Fibroblast of villous mesenchyme (primary cell): ENCODE data around the gene MYL11. TPM values are rescaled to one million over a fixed set of nuclear protein-coding genes. Genes with fewer than 3 reads are reported as not detected.

Source experiments
- DNase-seq: peaks from one replicate; pipeline ENCODE4 v3.0.0-alpha.2; 2010; ENCODE audit warnings: low read depth
- H3K4me3 ChIP-seq: 2 replicates; pipeline ENCODE4 v1.5.1; 2011; ENCODE audit warnings: low read depth, mild to moderate bottlenecking, low read length
- total RNA-seq: library from RNA; depleted of rRNA; stranded (reverse); fragments of >200 nt; gene quantifications from 2 replicates; pipeline ENCODE4 v1.2.3, GENCODE V29; 2012
- TF ChIP-seq, protein P1 (sequence below): IDR thresholded peaks from 2 replicates; pipeline ENCODE4 v1.5.1; 2012; ENCODE audit warnings: low read depth, mild to moderate bottlenecking, low read length; ENCODE audit not compliant: insufficient read depth

Gene MYL11
- total RNA-seq, 1 donor, result not detected

DNA sequence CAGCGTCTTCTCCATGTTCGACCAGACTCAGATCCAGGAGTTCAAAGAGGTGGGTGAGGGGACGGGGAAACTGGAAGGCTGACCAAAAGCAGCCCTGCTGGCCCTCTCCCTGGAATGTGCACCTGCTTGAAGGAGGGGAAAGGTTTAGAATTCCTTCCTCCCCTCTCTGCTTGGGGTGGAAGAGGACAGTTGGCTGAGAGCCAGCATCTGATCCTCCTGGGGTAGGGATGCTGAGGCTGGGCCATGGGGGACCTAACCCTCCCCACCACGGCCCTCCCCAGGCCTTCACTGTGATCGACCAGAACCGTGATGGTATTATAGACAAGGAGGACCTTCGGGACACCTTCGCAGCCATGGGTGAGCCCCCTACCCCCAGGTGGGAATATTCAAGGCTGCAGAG, 1.3 kb downstream of the MYL11 start:
- no peak overlapping the region for H3K4me3 ChIP-seq
- TF ChIP-seq, protein P1, sequence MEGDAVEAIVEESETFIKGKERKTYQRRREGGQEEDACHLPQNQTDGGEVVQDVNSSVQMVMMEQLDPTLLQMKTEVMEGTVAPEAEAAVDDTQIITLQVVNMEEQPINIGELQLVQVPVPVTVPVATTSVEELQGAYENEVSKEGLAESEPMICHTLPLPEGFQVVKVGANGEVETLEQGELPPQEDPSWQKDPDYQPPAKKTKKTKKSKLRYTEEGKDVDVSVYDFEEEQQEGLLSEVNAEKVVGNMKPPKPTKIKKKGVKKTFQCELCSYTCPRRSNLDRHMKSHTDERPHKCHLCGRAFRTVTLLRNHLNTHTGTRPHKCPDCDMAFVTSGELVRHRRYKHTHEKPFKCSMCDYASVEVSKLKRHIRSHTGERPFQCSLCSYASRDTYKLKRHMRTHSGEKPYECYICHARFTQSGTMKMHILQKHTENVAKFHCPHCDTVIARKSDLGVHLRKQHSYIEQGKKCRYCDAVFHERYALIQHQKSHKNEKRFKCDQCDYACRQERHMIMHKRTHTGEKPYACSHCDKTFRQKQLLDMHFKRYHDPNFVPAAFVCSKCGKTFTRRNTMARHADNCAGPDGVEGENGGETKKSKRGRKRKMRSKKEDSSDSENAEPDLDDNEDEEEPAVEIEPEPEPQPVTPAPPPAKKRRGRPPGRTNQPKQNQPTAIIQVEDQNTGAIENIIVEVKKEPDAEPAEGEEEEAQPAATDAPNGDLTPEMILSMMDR, result no peak
- no peak for DNase-seq

DNA sequence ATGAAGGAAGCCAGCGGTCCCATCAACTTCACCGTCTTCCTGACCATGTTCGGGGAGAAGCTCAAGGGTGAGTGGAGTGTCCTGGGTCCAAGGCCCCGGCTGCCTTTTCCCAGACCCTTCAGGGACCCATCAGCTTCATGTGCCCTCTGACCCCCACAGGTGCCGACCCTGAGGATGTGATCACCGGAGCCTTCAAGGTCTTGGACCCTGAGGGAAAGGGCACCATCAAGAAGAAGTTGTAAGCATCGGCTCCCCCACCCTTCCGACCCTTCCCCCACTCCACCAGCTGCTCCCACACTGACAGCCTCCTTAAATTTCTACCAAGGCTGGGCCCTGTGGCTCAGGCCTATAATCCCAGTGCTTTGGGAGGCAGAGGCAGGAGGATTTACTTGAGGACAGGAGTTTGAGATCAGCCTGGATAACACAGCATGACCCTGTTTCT, 1.9 kb downstream of the MYL11 start:
- TF ChIP-seq, protein P1, result no peak
- no peak overlapping the region for H3K4me3 ChIP-seq
- no peak for DNase-seq

DNA sequence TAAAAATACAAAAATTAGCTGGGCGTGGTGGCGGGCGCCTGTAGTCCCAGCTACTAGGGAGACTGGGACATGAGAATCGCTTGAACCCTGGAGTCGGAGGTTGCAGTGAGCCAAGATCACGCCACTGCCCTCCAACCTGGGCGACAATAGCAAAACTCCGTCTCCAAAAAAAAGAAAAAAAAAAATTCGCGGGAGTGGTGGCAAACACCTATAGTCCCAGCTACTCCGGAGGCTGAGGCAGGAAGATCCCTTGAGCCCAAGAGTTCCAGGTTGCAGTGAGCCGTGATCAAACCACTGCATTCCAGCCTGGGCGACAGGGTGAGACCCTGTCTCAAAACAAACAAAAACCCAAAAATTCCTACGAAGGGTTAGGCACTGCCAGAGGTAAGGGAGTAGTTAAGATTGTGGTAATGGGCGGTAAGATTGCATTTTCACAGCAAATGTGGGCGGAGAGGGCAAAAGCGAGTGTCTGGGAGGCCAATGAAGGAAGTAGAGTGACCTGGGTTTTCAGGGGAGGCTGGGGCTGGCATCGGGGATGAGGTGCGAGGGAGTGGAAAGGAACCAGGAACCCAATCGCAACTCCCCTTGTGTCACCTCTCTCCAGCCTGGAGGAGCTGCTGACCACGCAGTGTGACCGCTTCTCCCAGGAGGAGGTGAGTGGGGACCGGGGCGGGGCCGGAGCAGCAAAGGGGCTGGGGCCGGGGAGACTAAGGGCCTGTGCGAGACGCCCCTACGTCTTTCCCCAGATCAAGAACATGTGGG, 2.6 kb downstream of the MYL11 start:
- TF ChIP-seq, protein P1, result no peak
- no peak for DNase-seq
- peak overlapping the region; percentile 54 for H3K4me3 ChIP-seq

DNA sequence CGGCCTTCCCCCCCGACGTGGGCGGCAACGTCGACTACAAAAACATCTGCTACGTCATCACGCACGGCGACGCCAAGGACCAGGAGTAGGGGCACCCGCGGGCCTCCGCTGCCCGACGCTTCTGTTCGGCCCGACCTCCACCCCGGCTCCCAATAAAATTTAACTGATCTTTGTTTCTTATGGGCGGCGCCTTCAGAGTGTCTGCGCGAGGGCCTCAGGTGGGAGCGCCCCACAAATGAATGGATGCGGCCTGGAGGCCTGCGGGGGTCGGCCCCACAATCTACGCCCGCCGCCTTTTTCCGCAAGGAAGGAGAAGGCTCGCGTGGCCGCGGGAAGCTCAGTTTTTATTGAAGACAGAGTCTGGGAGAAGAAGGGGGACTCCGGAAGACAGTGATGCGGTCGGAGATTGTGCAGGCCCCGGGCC, 3.2 kb downstream of the MYL11 start:
- H3K4me3 ChIP-seq, result peak overlapping the region; percentile 54
- TF ChIP-seq, protein P1, result no peak
- DNase-seq, result peak; percentile 94

DNA sequence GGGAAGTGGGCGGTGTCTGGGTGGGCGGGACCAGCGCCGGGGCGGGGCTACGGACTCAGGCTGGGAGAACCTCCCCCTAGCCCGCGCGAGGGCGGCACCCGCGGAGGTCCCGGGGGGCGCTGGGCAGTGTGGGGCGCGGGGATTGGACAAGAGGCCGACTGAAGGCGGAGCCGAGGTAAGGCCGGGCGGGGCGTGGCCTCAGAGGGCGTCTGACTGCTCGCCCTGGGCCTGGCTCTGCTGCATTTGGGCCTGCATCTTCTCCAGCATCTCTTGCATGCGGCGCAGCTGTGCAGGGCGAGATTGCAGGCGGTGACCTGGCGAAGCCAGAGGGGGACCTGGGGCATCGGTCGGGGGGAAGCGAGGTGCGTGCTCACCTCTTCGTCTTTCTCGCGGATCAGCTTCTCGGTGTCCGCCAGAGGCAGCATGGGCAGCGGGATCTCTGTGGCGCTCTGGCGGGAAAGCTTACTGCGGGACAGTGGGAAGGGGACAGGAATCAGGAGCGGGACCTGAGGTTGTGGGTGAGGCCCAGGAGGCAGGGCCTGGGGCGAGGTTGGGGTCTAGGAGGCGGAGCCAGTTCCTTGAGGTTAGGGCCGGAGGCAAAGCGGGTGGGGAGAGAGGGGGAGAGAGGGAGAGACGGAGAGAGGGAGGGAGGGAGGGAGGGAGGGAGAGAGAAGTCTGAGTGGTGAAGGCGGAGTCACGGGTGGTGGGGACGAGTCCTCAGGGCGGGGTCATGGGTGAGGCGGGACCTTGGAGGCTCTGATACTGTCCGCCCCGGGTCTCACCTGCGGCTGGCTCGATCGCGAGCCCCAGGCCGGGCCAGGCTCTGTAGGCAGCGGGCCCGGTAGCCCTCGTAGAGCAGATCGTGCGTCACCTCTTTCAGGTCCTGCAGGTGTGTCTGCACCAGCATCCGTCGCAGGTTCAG, 3.9 kb downstream of the MYL11 start:
- peak overlapping the region; percentile 79 for H3K4me3 ChIP-seq
- TF ChIP-seq, protein P1, result peak; percentile 20
- DNase-seq, result peak; percentile 98

DNA sequence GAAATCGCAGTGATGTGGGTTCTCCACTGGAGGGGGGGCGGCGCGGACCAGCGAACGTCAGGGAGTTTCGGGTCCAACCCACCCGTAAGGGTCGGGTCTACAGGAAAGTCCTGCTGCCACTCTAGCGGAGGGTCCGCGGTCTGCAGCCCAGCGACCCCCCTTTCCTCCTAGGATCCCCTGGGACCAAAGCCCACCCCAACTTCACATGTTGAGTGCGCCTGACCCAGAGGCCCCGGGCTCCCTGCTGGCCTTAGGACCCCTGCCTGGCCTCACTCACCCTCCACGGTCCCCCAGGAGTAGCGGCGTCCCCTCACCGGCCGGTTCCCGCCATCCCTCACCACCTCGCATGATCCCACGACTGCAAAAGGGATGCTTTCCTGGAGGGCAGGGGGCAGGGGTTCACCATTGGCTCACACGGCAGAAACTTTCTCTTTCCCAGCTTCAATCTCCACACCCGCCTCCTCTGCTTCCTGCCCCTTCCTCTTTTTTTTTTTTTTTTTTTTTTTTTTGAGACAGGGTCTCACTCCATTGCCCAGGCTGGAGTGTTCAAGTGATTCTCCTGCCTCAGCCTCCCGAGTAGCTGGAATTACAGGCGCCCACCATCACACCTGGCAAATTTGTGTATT, 4.7 kb downstream of the MYL11 start:
- TF ChIP-seq, protein P1, result no peak
- H3K4me3 ChIP-seq, result peak overlapping the region; percentile 79
- DNase-seq, result no peak
